HEK293 (cell line): ENCODE results near the gene AGMO.

Source experiments
- CTCF ChIA-PET: fragments of 350-600 bp; formaldehyde crosslinking; extraction: SDS; loops from one replicate; lab custom pipeline; 2021; ENCODE audit warnings: antibody characterized with exemption; lab: Yijun Ruan, JAX
- POLR2A ChIA-PET: fragments of 300-600 bp; formaldehyde crosslinking; extraction: SDS; loops from one replicate; lab custom pipeline; 2020; ENCODE audit warnings: antibody characterized with exemption, inconsistent platforms; lab: Yijun Ruan, JAX
- H3K27ac ChIP-seq: fragments of 200-500 bp; sonication (Bioruptor generic); 2 replicates; pipeline ENCODE4 v1.5.1; 2014; ENCODE audit warnings: low read depth, low read length, control low read depth, inconsistent platforms; ENCODE audit errors: extremely low read depth
- H3K36me3 ChIP-seq, 2 experiments: fragments of 200-500 bp in 1 of 2; sonication (Bioruptor generic) in 1 of 2; 1 replicate in 1 of 2; 2 replicates in 1 of 2; pipeline ENCODE4 v1.5.1; 2014 to 2017; ENCODE audit warnings: inconsistent platforms in 2 of 2, low read length in 2 of 2; ENCODE audit not compliant: control insufficient read depth in 2 of 2, insufficient read depth in 1 of 2
- H3K4me1 ChIP-seq: fragments of 200-500 bp; sonication (Bioruptor generic); 2 replicates; pipeline ENCODE4 v1.5.1; 2014; ENCODE audit warnings: mild to moderate bottlenecking, low read length, inconsistent platforms; ENCODE audit not compliant: control insufficient read depth, insufficient read depth
- H3K4me3 ChIP-seq: 2 replicates; pipeline ENCODE4 v1.5.1; 2011; ENCODE audit warnings: low read depth, mild to moderate bottlenecking, control low read depth, low read length, moderate library complexity
- H3K9me3 ChIP-seq: fragments of 200-500 bp; sonication (Bioruptor generic); 2 replicates; pipeline ENCODE4 v1.5.1; 2014; ENCODE audit warnings: low read depth, low read length, inconsistent platforms; ENCODE audit not compliant: control insufficient read depth, insufficient read depth
- GFI1B ChIP-seq: fragments of 450-650 bp; formaldehyde crosslinking; IDR thresholded peaks from 2 replicates; pipeline ENCODE4 v1.5.1; 2016; ENCODE audit warnings: missing biosample characterization, missing genetic modification characterization
- HOXD13 ChIP-seq: sonication (generic); formaldehyde crosslinking; IDR thresholded peaks from 2 replicates; pipeline ENCODE4 v1.8.0; 2022; ENCODE audit warnings: missing genetic modification reagents, borderline replicate concordance
- RBAK ChIP-seq: fragments of 450-650 bp; formaldehyde crosslinking; IDR thresholded peaks from 2 replicates; pipeline ENCODE4 v1.5.1; 2016; ENCODE audit warnings: missing biosample characterization, missing genetic modification characterization
- SALL2 ChIP-seq: fragments of 450-650 bp; formaldehyde crosslinking; IDR thresholded peaks from 2 replicates; pipeline ENCODE4 v1.5.0; 2017; ENCODE audit warnings: missing biosample characterization, mild to moderate bottlenecking, missing genetic modification characterization, borderline replicate concordance
- ZBTB1 ChIP-seq: fragments of 450-650 bp; formaldehyde crosslinking; IDR thresholded peaks from 2 replicates; pipeline ENCODE4 v1.5.1; 2016; ENCODE audit warnings: missing biosample characterization, missing genetic modification characterization
- ZBTB21 ChIP-seq: fragments of 450-650 bp; formaldehyde crosslinking; IDR thresholded peaks from 2 replicates; pipeline ENCODE4 v1.5.1; 2017; ENCODE audit warnings: missing biosample characterization, missing genetic modification characterization
- ZBTB48 ChIP-seq: fragments of 450-650 bp; formaldehyde crosslinking; IDR thresholded peaks from 2 replicates; pipeline ENCODE4 v1.5.1; 2016; ENCODE audit warnings: missing biosample characterization, missing genetic modification characterization
- ZIC2 ChIP-seq: fragments of 450-650 bp; formaldehyde crosslinking; IDR thresholded peaks from 2 replicates; pipeline ENCODE4 v1.5.1; 2016; ENCODE audit warnings: missing biosample characterization, missing genetic modification characterization
- ZNF155 ChIP-seq: fragments of 450-650 bp; formaldehyde crosslinking; IDR thresholded peaks from 2 replicates; pipeline ENCODE4 v1.5.1; 2016; ENCODE audit warnings: missing biosample characterization, missing genetic modification characterization
- ZNF350 ChIP-seq: fragments of 450-650 bp; formaldehyde crosslinking; IDR thresholded peaks from 2 replicates; pipeline ENCODE4 v1.5.0; 2017; ENCODE audit warnings: missing biosample characterization, mild to moderate bottlenecking, missing genetic modification characterization
- ZNF366 ChIP-seq: fragments of 450-650 bp; formaldehyde crosslinking; conservative IDR thresholded peaks from 2 replicates; pipeline ENCODE4 v1.5.1; 2016; ENCODE audit warnings: missing biosample characterization, missing genetic modification characterization
- ZNF513 ChIP-seq: fragments of 450-650 bp; IDR thresholded peaks from 2 replicates; pipeline ENCODE4 v1.5.1; 2018; ENCODE audit warnings: missing biosample characterization, missing genetic modification characterization
- ZNF544 ChIP-seq: fragments of 450-650 bp; formaldehyde crosslinking; IDR thresholded peaks from 2 replicates; pipeline ENCODE4 v1.5.0; 2017; ENCODE audit warnings: missing biosample characterization, missing genetic modification characterization
- ZNF600 ChIP-seq: fragments of 450-650 bp; formaldehyde crosslinking; IDR thresholded peaks from 2 replicates; pipeline ENCODE4 v1.5.1; 2016; ENCODE audit warnings: missing biosample characterization, missing genetic modification characterization
- ZNF645 ChIP-seq: fragments of 450-650 bp; formaldehyde crosslinking; IDR thresholded peaks from 2 replicates; pipeline ENCODE4; 2016; ENCODE audit warnings: missing biosample characterization, missing genetic modification characterization
- ZNF660 ChIP-seq: fragments of 450-650 bp; IDR thresholded peaks from 2 replicates; pipeline ENCODE4 v1.5.1; 2018; ENCODE audit warnings: missing biosample characterization, mild to moderate bottlenecking, missing genetic modification characterization
- ZNF670 ChIP-seq: fragments of 450-650 bp; formaldehyde crosslinking; IDR thresholded peaks from 2 replicates; pipeline ENCODE4 v1.5.1; 2016; ENCODE audit warnings: missing biosample characterization, missing genetic modification characterization, low read depth
- ZNF747 ChIP-seq: fragments of 450-650 bp; formaldehyde crosslinking; IDR thresholded peaks from 2 replicates; pipeline ENCODE4 v1.5.1; 2016; ENCODE audit warnings: missing biosample characterization, missing genetic modification characterization
- ZNF776 ChIP-seq: fragments of 450-650 bp; formaldehyde crosslinking; IDR thresholded peaks from 2 replicates; pipeline ENCODE4 v1.5.0; 2017; ENCODE audit warnings: missing biosample characterization, missing genetic modification characterization, borderline replicate concordance
- ZNF830 ChIP-seq: fragments of 450-650 bp; IDR thresholded peaks from 2 replicates; pipeline ENCODE4 v1.5.0; 2018; ENCODE audit warnings: missing biosample characterization, missing genetic modification characterization, low read depth, mild to moderate bottlenecking, moderate library complexity
- ZNF837 ChIP-seq: fragments of 450-650 bp; formaldehyde crosslinking; IDR thresholded peaks from 2 replicates; pipeline ENCODE4 v1.5.1; 2016; ENCODE audit warnings: missing biosample characterization, missing genetic modification characterization
- ZSCAN18 ChIP-seq: fragments of 450-650 bp; formaldehyde crosslinking; IDR thresholded peaks from 2 replicates; pipeline ENCODE4 v1.5.1; 2016; ENCODE audit warnings: missing biosample characterization, missing genetic modification characterization

Gene AGMO

GRCh38 chr7:15219758-15220157, 342.1 kb downstream of the AGMO start:
- ChIA-PET POLR2A (no interaction called here), CTCF (no interaction called here)
- no peak overlapping the region for H3K27ac ChIP-seq
- H3K9me3 ChIP-seq, result no peaks in the 10 kb centered on the region
- TF ChIP-seq ZNF544, result no peak
- no peak for TF ChIP-seq ZNF645 (tag by site-specific recombination)
- no peak for TF ChIP-seq ZNF660
- TF ChIP-seq ZBTB48 (tag by site-specific recombination), result no peak
- no peak for TF ChIP-seq ZBTB1 (tag by site-specific recombination)
- no peak for TF ChIP-seq ZNF366 (tag by site-specific recombination)
- no peak for TF ChIP-seq ZNF670 (tag by site-specific recombination)
- TF ChIP-seq SALL2 (tag by site-specific recombination), result no peak
- no peak for TF ChIP-seq ZNF776
- no peak for TF ChIP-seq ZNF155 (tag by site-specific recombination)
- TF ChIP-seq ZSCAN18 (tag by site-specific recombination), result no peak
- H3K4me1 ChIP-seq, result no peaks in the 10 kb centered on the region
- no peaks in the 10 kb centered on the region for H3K36me3 ChIP-seq
- H3K4me3 ChIP-seq, result no peak overlapping the region

GRCh38 chr7:15218261-15218660, 343.6 kb downstream of the AGMO start:
- no peaks in the 10 kb centered on the region for H3K9me3 ChIP-seq
- no peaks in the 10 kb centered on the region for H3K36me3 ChIP-seq
- POLR2A ChIA-PET, result no interaction called here
- H3K4me1 ChIP-seq, result no peaks in the 10 kb centered on the region
- no peak overlapping the region for H3K27ac ChIP-seq
- H3K4me3 ChIP-seq, result no peak overlapping the region
- TF ChIP-seq GFI1B, result no peak
- TF ChIP-seq, all 188 proteins: peak for 0
- CTCF ChIA-PET, result interaction anchor here (0.6 kb wide), 1 partner anchor 85 kb away, joined by 5 read pairs; no protein-coding TSS in a partner anchor

GRCh38 chr7:15215616-15216015, 346.2 kb downstream of the AGMO start:
- Histone ChIP-seq H3K27ac (no peak overlapping the region), H3K9me3 (no peaks in the 10 kb centered on the region), H3K4me1 (no peaks in the 10 kb centered on the region), H3K36me3 (no peaks in the 10 kb centered on the region), H3K4me3 (no peak overlapping the region)
- POLR2A ChIA-PET, result no interaction called here
- CTCF ChIA-PET, result interaction anchor here (0.7 kb wide), 1 partner anchor 36 kb away, joined by 3 read pairs; no protein-coding TSS in a partner anchor
- TF ChIP-seq ZNF837 (no peak), ZNF747 (tag by site-specific recombination) (no peak), HOXD13 (CRISPR knock-in tag) (no peak), ZNF350 (tag by site-specific recombination) (no peak), ZNF830 (tag by site-specific recombination) (no peak), ZNF600 (tag by site-specific recombination) (no peak), RBAK (tag by site-specific recombination) (no peak), ZIC2 (tag by site-specific recombination) (no peak), GFI1B (no peak), ZBTB21 (tag by site-specific recombination) (no peak), ZNF155 (tag by site-specific recombination) (no peak), ZNF513 (tag by site-specific recombination) (no peak), ZSCAN18 (tag by site-specific recombination) (no peak)
